H1 (cell line): ENCODE measurements around the gene NEDD8. TPM values are rescaled to one million over a fixed set of nuclear protein-coding genes. Genes with fewer than 3 reads are reported as not detected.

Experiments
- CTCF ChIA-PET: fragments of 300-600 bp; sonication (Branson Sonifier 250); formaldehyde crosslinking; loops from one replicate; lab custom pipeline; 2021; ENCODE audit not compliant: partially characterized antibody; lab: Charles Lee
- POLR2A ChIA-PET: fragments of 300-600 bp; sonication (Branson Sonifier 250); formaldehyde crosslinking; loops from one replicate; lab custom pipeline; 2021; ENCODE audit warnings: inconsistent platforms; ENCODE audit not compliant: partially characterized antibody; lab: Charles Lee
- DNase-seq, 2 experiments: peaks; one replicate each; pipeline versions ENCODE4 v3.0.0 to v3.0.0-alpha.2; 2010 to 2022; ENCODE audit warnings: low spot score in 2 of 2, low read depth in 1 of 2, mixed read lengths in 1 of 2
- FAIRE-seq: peaks from 2 replicates; lab custom pipeline; 2011; peaks lifted over from hg19 to GRCh38; lab: Jason Lieb, UNC
- H2AFZ ChIP-seq: 2 replicates; pipeline ENCODE4 v1.8.1; 2012; ENCODE audit warnings: low read length, inconsistent platforms
- H2AK5ac ChIP-seq: 2 replicates; pipeline ENCODE4 v1.6.1; 2013; ENCODE audit warnings: low read depth, low read length
- H2BK120ac ChIP-seq: replicated peaks from 2 replicates; pipeline ENCODE3; 2013; ENCODE audit warnings: low read depth, low read length, inconsistent platforms
- H2BK12ac ChIP-seq: 2 replicates; pipeline ENCODE4 v1.6.1; 2013; ENCODE audit warnings: low read depth, low read length
- H2BK15ac ChIP-seq: 2 replicates; pipeline ENCODE4 v1.6.1; 2013; ENCODE audit warnings: low read length
- H2BK20ac ChIP-seq: 2 replicates; pipeline ENCODE4 v1.6.1; 2013; ENCODE audit warnings: low read length
- H2BK5ac ChIP-seq: 2 replicates; pipeline ENCODE4 v1.6.1; 2013; ENCODE audit warnings: low read depth, low read length
- H3K14ac ChIP-seq: 2 replicates; pipeline ENCODE4 v1.6.1; 2013; ENCODE audit warnings: inconsistent platforms; ENCODE audit not compliant: insufficient read length
- H3K18ac ChIP-seq: 2 replicates; pipeline ENCODE4 v1.6.1; 2013; ENCODE audit warnings: low read length; ENCODE audit errors: extremely low read depth
- H3K23ac ChIP-seq: 2 replicates; pipeline ENCODE4 v1.6.1; 2013; ENCODE audit warnings: inconsistent platforms; ENCODE audit not compliant: insufficient read length
- H3K23me2 ChIP-seq: 2 replicates; pipeline ENCODE4 v1.6.1; 2013; ENCODE audit warnings: low read depth, low read length
- H3K27ac ChIP-seq: 2 replicates; pipeline ENCODE4 v1.6.1; 2011; ENCODE audit warnings: low read depth, low read length, inconsistent platforms
- H3K27me3 ChIP-seq, 4 experiments: replicated peaks in 1 of 4; 1 replicate in 1 of 4; 2 replicates in 3 of 4; pipeline versions ENCODE4 v1.6.1 to v1.8.1; 2011 to 2013; ENCODE audit warnings: low read length in 3 of 4, mild to moderate bottlenecking in 3 of 4, inconsistent platforms in 2 of 4, mixed read lengths in 2 of 4, moderate library complexity in 1 of 4; ENCODE audit not compliant: control insufficient read depth in 3 of 4, insufficient read depth in 3 of 4; ENCODE audit errors: extremely low read depth in 1 of 4
- H3K36me3 ChIP-seq, 4 experiments: 2 replicates each; pipeline versions ENCODE4 v1.6.1 to v1.8.1; 2011 to 2013; ENCODE audit warnings: mild to moderate bottlenecking in 4 of 4, low read length in 3 of 4, moderate library complexity in 2 of 4, control low read depth in 1 of 4, inconsistent platforms in 1 of 4; ENCODE audit not compliant: insufficient read depth in 4 of 4, control insufficient read depth in 2 of 4
- H3K4ac ChIP-seq: replicated peaks from 2 replicates; pipeline ENCODE3; 2013; ENCODE audit warnings: low read length, low read depth, mixed read lengths, inconsistent platforms; ENCODE audit not compliant: insufficient read length
- H3K4me1 ChIP-seq, 4 experiments: replicated peaks in 1 of 4; 1 replicate in 1 of 4; 2 replicates in 3 of 4; pipeline versions ENCODE4 v1.6.1 to v1.8.1; 2011 to 2013; ENCODE audit warnings: low read length in 3 of 4, inconsistent platforms in 2 of 4, mixed read lengths in 1 of 4; ENCODE audit not compliant: insufficient read depth in 4 of 4, control insufficient read depth in 3 of 4
- H3K4me2 ChIP-seq, 2 experiments: 2 replicates each; pipeline versions ENCODE4 v1.6.1 to v1.8.1; 2011 to 2013; ENCODE audit warnings: low read depth in 2 of 2, low read length in 2 of 2, control low read depth in 1 of 2, inconsistent platforms in 1 of 2, mild to moderate bottlenecking in 1 of 2; ENCODE audit not compliant: insufficient read depth in 1 of 2
- H3K4me3 ChIP-seq, 4 experiments: fragments of 200-600, 300-600 bp in 1 of 4; sonication (generic), shearing (Covaris generic), sonication (Bioruptor Twin) in 1 of 4; 2 replicates each; pipeline versions ENCODE4 v1.5.1 to v1.8.1; 2011 to 2016; ENCODE audit warnings: low read length in 4 of 4, low read depth in 3 of 4, control low read depth in 2 of 4, inconsistent platforms in 2 of 4, mild to moderate bottlenecking in 2 of 4, mixed read lengths in 1 of 4, moderate library complexity in 1 of 4; ENCODE audit not compliant: insufficient read depth in 2 of 4; ENCODE audit errors: extremely low read depth in 1 of 4
- H3K56ac ChIP-seq: replicated peaks from 2 replicates; pipeline ENCODE3; 2013; ENCODE audit warnings: low read depth, mild to moderate bottlenecking, mixed read lengths, low read length, inconsistent platforms; ENCODE audit not compliant: insufficient read length
- H3K79me1 ChIP-seq: 2 replicates; pipeline ENCODE4 v1.6.1; 2013; ENCODE audit warnings: low read depth, low read length, control low read depth
- H3K79me2 ChIP-seq, 2 experiments: 2 replicates each; pipeline versions ENCODE4 v1.6.1 to v1.8.1; 2012 to 2013; ENCODE audit warnings: low read length in 2 of 2, mild to moderate bottlenecking in 2 of 2, inconsistent platforms in 1 of 2; ENCODE audit not compliant: insufficient read depth in 2 of 2, control insufficient read depth in 1 of 2
- H3K9ac ChIP-seq, 4 experiments: replicated peaks in 1 of 4; 1 replicate in 1 of 4; 2 replicates in 3 of 4; pipeline versions ENCODE4 v1.6.1 to v1.8.1; 2011 to 2013; ENCODE audit warnings: low read depth in 3 of 4, low read length in 3 of 4, control low read depth in 2 of 4, mild to moderate bottlenecking in 2 of 4, moderate library complexity in 2 of 4, inconsistent platforms in 1 of 4; ENCODE audit errors: extremely low read depth in 1 of 4
- H3K9me3 ChIP-seq, 2 experiments: 2 replicates each; pipeline versions ENCODE4 v1.6.1 to v1.8.1; 2012 to 2013; ENCODE audit warnings: mild to moderate bottlenecking in 2 of 2, moderate library complexity in 2 of 2, control low read depth in 1 of 2, inconsistent platforms in 1 of 2, low read depth in 1 of 2, low read length in 1 of 2, mixed read lengths in 1 of 2; ENCODE audit not compliant: insufficient read depth in 2 of 2
- H4K20me1 ChIP-seq, 2 experiments: replicated peaks in 1 of 2; 2 replicates each; pipeline versions ENCODE3 to v1.8.1; 2011 to 2013; ENCODE audit warnings: inconsistent platforms in 2 of 2, low read length in 2 of 2, mild to moderate bottlenecking in 1 of 2; ENCODE audit not compliant: insufficient read depth in 2 of 2, control insufficient read depth in 1 of 2
- H4K5ac ChIP-seq: 2 replicates; pipeline ENCODE4 v1.6.1; 2013; ENCODE audit warnings: low read length, low read depth, mixed read lengths, inconsistent platforms; ENCODE audit not compliant: insufficient read length
- H4K8ac ChIP-seq: 2 replicates; pipeline ENCODE4 v1.8.0; 2013; ENCODE audit warnings: mild to moderate bottlenecking, moderate library complexity, low read length, inconsistent platforms; ENCODE audit not compliant: insufficient read depth; ENCODE audit errors: extremely low read depth
- H4K91ac ChIP-seq: replicated peaks from 2 replicates; pipeline ENCODE3; 2013; ENCODE audit warnings: low read length, mixed read lengths, inconsistent platforms; ENCODE audit not compliant: insufficient read length
- ATF2 ChIP-seq: IDR thresholded peaks from 2 replicates; pipeline ENCODE4 v1.6.1; 2012; ENCODE audit warnings: low read length, inconsistent platforms
- CBX8 ChIP-seq: fragments of 300-800, 300-1000 bp; sonication (generic); IDR thresholded peaks from 2 replicates; pipeline ENCODE4 v1.7.1; 2016; ENCODE audit warnings: low read depth, low read length, borderline replicate concordance
- CHD1 ChIP-seq: IDR thresholded peaks from 2 replicates; pipeline ENCODE4 v1.6.1; 2012; ENCODE audit warnings: low read depth, low read length, improper control_type of control experiment
- GABPA ChIP-seq: IDR thresholded peaks from 2 replicates; pipeline ENCODE4 v1.6.1; 2011; ENCODE audit warnings: mild to moderate bottlenecking, low read length, moderate library complexity, borderline replicate concordance; ENCODE audit not compliant: insufficient read depth
- POLR2AphosphoS5 ChIP-seq: IDR thresholded peaks from 2 replicates; pipeline ENCODE4 v1.6.1; 2011; ENCODE audit warnings: low read depth, low read length
- SIRT6 ChIP-seq: IDR thresholded peaks from one replicate; pipeline ENCODE4 v1.7.1; 2012; ENCODE audit warnings: low read length, inconsistent platforms
- SIX5 ChIP-seq: IDR thresholded peaks from 2 replicates; pipeline ENCODE4 v1.6.1; 2011; ENCODE audit warnings: mild to moderate bottlenecking, low read depth, low read length
- SP4 ChIP-seq: IDR thresholded peaks from 2 replicates; pipeline ENCODE4 v1.6.1; 2012; ENCODE audit warnings: low read length, inconsistent platforms
- WGBS, 2 experiments: shearing (Covaris generic) in 1 of 2; methylation state at CpG; one replicate each; pipeline versions ENCODE4 v1.1.6 to v1.1.7; 2013 to 2015; ENCODE audit warnings: low lambda C conversion rate in 2 of 2, mixed read lengths in 2 of 2, inconsistent platforms in 1 of 2, low coverage in 1 of 2, missing lambda C conversion rate in 1 of 2; ENCODE audit not compliant: insufficient replicate concordance in 2 of 2, insufficient coverage in 1 of 2, insufficient read length in 1 of 2; ENCODE audit errors: extremely low coverage in 1 of 2, missing lambda C conversion rate in 1 of 2; 5-methylcytosine and 5-hydroxymethylcytosine counted together
- polyA plus RNA-seq, 7 experiments: library from polyadenylated mRNA; depleted of rRNA in 3 of 7; stranded (reverse) in 5 of 7; unstranded in 2 of 7; fragments of >200 nt in 5 of 7; fragments of 200-250 nt in 2 of 7; gene quantifications; 1 replicate in 5 of 7; 2 replicates in 1 of 7; 4 replicates in 1 of 7; pipeline versions ENCODE4 v1.2.1 to v1.2.3, GENCODE V29; 2011 to 2013; ENCODE audit warnings: missing spikeins in 2 of 7, mixed read lengths in 2 of 7
- total RNA-seq: library from RNA; stranded (reverse); fragmentation: NEBNext Ultra II Directional; extraction: Animal tissue kit (Norgen Biotek cat#: 25700); gene quantifications from 2 replicates; pipeline ENCODE4 v1.2.1, GENCODE V29; 2021

The NEDD8 gene
- total and polyA plus RNA-seq, 2 of the 8 experiments (the other 6 are each of a cell fraction or from before 2014, with no cell fraction given), result 253 to 317 TPM

DNA sequence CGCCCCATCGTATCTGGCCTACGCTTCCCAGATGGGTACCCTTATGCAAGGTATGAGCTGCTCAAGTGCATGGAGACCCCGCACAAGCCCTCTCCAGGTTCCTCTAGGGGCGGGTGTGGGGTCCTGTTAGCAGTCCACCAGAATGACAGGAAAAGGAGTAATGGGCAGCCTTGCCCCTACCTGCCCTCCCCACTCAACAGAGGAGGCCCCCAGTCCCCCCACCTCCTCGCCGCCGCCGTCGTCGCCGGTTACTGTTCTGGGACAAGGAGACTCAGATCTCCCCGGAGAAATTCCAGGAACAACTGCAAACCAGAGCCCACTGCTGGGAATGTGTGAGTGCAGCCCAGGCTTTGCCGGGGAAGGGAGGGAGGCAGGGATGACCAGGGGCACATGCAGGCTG, 54.3 kb downstream of the NEDD8 start:
- POLR2A ChIA-PET, result interaction anchor here (0.6 to 10.7 kb wide), 15 partner anchors 9 to 575 kb away, joined by 3 to 158 read pairs (median 4); partner anchors contain the start of genes IPO4, IRF9 and PSME2
- no peak overlapping the region for H2BK5ac ChIP-seq
- peaks cover 14 to 42% (median 37%) of the 10 kb centered on the region in 4 experiments for H3K36me3 ChIP-seq
- no peaks in the 10 kb centered on the region for H3K79me2 ChIP-seq
- H2BK20ac ChIP-seq, result no peak overlapping the region
- H3K23me2 ChIP-seq, result no peaks in the 10 kb centered on the region
- H4K91ac ChIP-seq, result no peak overlapping the region
- no peak overlapping the region for H3K4me3 ChIP-seq
- no peaks in the 10 kb centered on the region for H3K27me3 ChIP-seq
- no peak overlapping the region for H2AK5ac ChIP-seq
- WGBS, 2 experiments, result 96% methylated on average over 11 of the region's 14 CpGs; no CpG with 5 or more reads in 1 of the 2 experiments
- no peaks in the 10 kb centered on the region for H3K9me3 ChIP-seq
- H2BK12ac ChIP-seq, result no peak overlapping the region
- no peak overlapping the region for H2AFZ ChIP-seq
- peaks cover 0 to 2% (median 1%) of the 10 kb centered on the region in 4 experiments; a peak in 4 of 7 replicates for H3K4me1 ChIP-seq
- no peak overlapping the region for H3K56ac ChIP-seq
- H3K4ac ChIP-seq, result no peak overlapping the region
- no peak overlapping the region for H3K23ac ChIP-seq
- FAIRE-seq, result no peak
- no peak overlapping the region for H3K14ac ChIP-seq
- no peak overlapping the region for H2BK120ac ChIP-seq
- TF ChIP-seq CHD1 (no peak), SP4 (no peak), SIRT6 (no peak), SIX5 (no peak), ATF2 (no peak), POLR2AphosphoS5 (no peak), GABPA (no peak), CBX8 (no peak)
- H4K20me1 ChIP-seq, result peaks cover 2 to 15% of the 10 kb centered on the region in 2 experiments
- no peak overlapping the region for H2BK15ac ChIP-seq
- no peak overlapping the region for H3K27ac ChIP-seq
- H3K79me1 ChIP-seq, result 0 out of 2 replicates have a peak, but pooled peaks cover 2% of the 10 kb centered on the region
- H4K5ac ChIP-seq, result no peak overlapping the region
- no peak overlapping the region for H3K9ac ChIP-seq
- H3K18ac ChIP-seq, result no peak overlapping the region
- CTCF ChIA-PET, result interaction anchor here (0.9 to 1.1 kb wide), 2 partner anchors 16 to 125 kb away, joined by 3 to 4 read pairs; partner anchors contain the start of gene IRF9
- no peak for DNase-seq
- H3K4me2 ChIP-seq, result no peak overlapping the region
- H4K8ac ChIP-seq, result peak overlapping the region; percentile 39; the same call in 1 of the 2 replicates
